Activated CD8-positive, alpha-beta memory T cell treated with anti-CD3 and anti-CD28 coated beads for 36 hours (primary cell): ENCODE measurements around the gene ZNF827. TPM values are rescaled to one million over a fixed set of nuclear protein-coding genes. Genes with fewer than 3 reads are reported as not detected.

Source experiments
- CTCF ChIA-PET: fragments of 350-600 bp; sonication (Branson Sonifier 250); formaldehyde crosslinking; loops from one replicate; lab custom pipeline; 2021; ENCODE audit warnings: antibody characterized with exemption; lab: Charles Lee
- POLR2A ChIA-PET: fragments of 350-600 bp; sonication (Branson Sonifier 250); formaldehyde crosslinking; loops from one replicate; lab custom pipeline; 2021; ENCODE audit warnings: antibody characterized with exemption; lab: Charles Lee
- total RNA-seq, 2 experiments: library from RNA; stranded (reverse); gene quantifications; one replicate each; pipeline ENCODE4 v1.2.3, GENCODE V29; 2021

ZNF827 gene, protein sequence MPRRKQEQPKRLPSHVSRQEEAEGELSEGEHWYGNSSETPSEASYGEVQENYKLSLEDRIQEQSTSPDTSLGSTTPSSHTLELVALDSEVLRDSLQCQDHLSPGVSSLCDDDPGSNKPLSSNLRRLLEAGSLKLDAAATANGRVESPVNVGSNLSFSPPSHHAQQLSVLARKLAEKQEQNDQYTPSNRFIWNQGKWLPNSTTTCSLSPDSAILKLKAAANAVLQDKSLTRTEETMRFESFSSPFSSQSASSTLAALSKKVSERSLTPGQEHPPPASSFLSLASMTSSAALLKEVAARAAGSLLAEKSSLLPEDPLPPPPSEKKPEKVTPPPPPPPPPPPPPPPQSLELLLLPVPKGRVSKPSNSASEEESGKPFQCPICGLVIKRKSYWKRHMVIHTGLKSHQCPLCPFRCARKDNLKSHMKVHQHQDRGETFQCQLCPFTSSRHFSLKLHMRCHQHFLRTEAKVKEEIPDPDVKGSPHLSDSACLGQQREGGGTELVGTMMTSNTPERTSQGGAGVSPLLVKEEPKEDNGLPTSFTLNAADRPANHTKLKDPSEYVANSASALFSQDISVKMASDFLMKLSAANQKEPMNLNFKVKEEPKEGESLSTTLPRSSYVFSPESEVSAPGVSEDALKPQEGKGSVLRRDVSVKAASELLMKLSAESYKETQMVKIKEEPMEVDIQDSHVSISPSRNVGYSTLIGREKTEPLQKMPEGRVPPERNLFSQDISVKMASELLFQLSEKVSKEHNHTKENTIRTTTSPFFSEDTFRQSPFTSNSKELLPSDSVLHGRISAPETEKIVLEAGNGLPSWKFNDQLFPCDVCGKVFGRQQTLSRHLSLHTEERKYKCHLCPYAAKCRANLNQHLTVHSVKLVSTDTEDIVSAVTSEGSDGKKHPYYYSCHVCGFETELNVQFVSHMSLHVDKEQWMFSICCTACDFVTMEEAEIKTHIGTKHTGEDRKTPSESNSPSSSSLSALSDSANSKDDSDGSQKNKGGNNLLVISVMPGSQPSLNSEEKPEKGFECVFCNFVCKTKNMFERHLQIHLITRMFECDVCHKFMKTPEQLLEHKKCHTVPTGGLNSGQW
- total RNA-seq = 10 to 100 TPM; 29.8 to 30.3 TPM

- CTCF ChIA-PET = no interaction called here
- POLR2A ChIA-PET = no interaction called here
Measured at GRCh38 chr4:145938618-145939440, at the start of gene ZNF827. ZNF827 (minus strand) TSS chr4:145938823; CDS start chr4:145938407, 416 bp downstream.

DNA sequence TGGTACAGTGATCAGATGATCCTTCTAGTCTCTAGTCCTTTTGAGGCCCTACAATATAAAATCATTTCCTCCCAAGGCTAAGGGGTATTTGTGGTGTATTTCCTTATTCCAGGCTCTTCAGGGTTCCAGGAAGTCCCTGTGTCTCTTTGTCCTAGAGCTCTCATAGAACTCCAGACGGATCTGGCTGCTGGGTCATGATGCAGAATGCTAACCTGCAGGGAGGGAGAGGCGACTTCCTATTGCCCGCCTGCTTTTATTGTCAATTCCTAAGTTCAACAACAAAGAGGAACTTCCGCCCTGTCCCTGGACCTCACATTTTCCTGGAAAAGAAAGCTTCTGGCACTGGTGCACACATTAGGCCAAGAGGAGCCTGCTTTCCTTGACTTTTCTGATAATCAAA is 45.9 kb upstream of the ZNF827 start:
- CTCF ChIA-PET = no interaction called here
- POLR2A ChIA-PET = no interaction called here

- CTCF ChIA-PET = no interaction called here
- POLR2A ChIA-PET = no interaction called here
Measured at GRCh38 chr4:145982791-145983190, 44.2 kb upstream of the ZNF827 start.

GRCh38 chr4:145979160-145979559 is 40.5 kb upstream of the ZNF827 start:
- CTCF ChIA-PET = no interaction called here
- POLR2A ChIA-PET = no interaction called here

DNA sequence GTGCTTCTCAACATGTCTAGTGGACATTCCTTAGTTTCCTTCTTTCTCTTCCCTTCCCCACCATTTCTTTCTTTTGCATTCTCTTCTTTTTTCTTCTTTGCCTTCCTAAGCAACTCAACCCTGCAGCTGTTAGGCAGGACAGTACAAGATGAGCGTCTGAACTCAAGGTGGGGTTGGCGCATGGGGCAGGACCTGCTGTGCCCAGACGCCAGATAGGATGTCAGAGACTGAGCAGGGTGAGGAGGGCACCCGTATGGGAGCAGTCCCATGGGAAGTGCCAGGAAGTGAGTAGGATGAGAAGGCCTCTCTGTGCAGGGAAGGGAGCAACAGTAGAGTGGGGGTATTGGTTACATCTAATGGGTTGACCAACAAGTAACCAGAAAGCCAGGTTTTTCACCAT is 38.1 kb upstream of the ZNF827 start:
- POLR2A ChIA-PET = no interaction called here
- CTCF ChIA-PET = no interaction called here

GRCh38 chr4:145960012-145960411 is 21.4 kb upstream of the ZNF827 start:
- ChIA-PET POLR2A (no interaction called here), CTCF (interaction anchor here (0.6 kb wide), 1 partner anchor 188 kb away, joined by 4 read pairs; no protein-coding TSS in a partner anchor)

- POLR2A ChIA-PET = no interaction called here
Measured at GRCh38 chr4:145957302-145957701, 18.7 kb upstream of the ZNF827 start.

GRCh38 chr4:145956288-145956890 is 17.8 kb upstream of the ZNF827 start:
- CTCF ChIA-PET = interaction anchor here (1.0 kb wide), 1 partner anchor 35 kb away, joined by 5 read pairs; no protein-coding TSS in a partner anchor
- POLR2A ChIA-PET = no interaction called here

More at GRCh38 chr4:145957302-145957701, 18.7 kb upstream of the ZNF827 start:
- CTCF ChIA-PET = no interaction called here

DNA sequence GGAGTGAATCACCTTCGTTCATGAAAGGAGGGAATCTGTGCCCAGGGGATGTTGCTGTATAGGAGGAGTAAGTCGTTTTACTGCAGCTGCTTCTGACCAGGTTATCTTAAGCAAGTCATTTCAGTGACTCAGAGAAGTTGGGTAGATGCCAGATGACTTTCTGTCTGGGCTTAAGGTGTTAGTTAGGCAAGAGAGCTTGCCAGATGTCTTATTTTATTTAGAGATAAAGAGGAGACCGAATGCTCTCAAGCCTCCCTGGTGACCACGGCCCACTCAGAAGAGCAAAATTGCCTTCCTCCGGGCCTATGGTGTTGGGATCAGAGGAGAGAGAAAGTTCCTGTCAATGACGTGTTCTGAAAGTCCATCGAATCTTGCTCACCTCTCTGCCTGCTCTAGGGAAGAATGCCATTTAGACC is 16.3 kb upstream of the ZNF827 start:
- ChIA-PET POLR2A (no interaction called here), CTCF (no interaction called here)

DNA sequence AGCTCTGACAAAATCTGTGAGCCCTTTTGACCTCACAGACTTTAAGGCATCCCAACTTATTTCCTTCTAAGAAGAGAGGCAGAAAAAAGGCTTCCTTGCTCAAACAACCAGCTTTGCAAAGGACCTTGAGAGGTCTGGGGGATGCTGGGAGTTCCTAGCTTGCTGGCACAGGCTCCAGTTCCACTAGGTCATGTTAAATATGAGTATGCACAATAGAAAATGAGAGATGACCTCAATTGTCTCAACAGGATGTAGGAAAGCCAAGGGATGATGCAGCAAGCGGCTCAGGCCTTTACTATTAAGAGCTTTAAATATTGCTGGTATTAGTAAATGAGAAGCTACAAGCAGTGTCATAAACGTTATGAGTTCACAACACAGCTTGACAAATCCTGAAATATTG is 13.3 kb upstream of the ZNF827 start:
- ChIA-PET CTCF (no interaction called here), POLR2A (no interaction called here)

DNA sequence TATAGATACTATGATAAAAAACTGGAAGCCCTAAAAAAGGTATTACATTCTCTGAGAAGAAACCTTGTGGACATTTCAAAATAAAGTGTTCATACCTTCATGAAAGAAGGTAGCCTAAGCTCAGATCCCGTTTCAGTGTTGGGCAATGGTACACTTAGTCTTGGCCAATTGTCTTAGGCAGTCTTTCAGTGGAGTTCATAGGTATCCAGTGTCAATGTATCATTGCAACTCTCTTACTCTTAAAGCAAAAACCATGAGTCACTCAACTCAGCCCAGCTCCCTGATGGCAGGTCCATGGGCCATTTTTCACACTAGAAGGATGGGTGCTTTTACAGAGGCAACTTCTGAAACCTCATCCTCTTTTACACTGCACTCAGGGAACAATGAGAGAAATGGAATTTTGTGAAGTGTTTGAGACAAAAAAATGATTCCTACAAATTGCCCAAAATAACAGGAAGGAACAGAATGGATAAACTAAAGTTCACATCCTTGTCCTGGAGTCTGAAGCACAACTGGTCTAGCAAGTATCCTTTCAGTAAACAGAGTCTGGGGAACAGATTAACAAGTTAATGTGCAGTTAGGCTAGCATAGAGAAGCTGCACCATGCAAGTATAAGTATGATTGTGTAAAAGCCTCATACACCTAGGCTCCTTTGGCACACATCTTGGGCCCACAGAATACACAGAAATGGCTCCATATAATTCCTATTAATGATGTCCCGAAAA is 7.0 kb upstream of the ZNF827 start:
- POLR2A ChIA-PET = no interaction called here
- CTCF ChIA-PET = no interaction called here

DNA sequence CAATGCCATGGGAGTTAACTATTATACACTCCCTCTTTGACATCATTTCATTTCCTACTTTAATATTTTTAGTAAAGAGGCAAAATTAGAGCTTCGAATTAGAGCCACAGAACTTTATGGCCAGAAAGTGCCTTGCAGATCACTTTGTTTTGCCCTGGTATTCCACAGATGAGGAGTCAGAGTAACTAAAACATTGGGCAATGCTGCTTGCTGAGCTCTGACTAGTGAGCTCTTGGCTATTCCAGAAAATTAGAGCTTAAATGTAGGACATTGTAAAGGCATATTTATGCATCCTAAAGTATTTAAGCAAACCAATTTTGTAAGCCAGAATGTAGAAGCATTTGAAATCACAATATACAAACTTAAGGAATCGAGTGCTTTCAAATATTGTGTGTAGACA is 6.3 kb upstream of the ZNF827 start:
- CTCF ChIA-PET = no interaction called here
- POLR2A ChIA-PET = no interaction called here

- ChIA-PET POLR2A (no interaction called here), CTCF (no interaction called here)
Measured at GRCh38 chr4:145939856-145940255, 1.2 kb upstream of the ZNF827 start.

GRCh38 chr4:145939441-145939750 is 773 bp upstream of the ZNF827 start:
- ChIA-PET CTCF (no interaction called here), POLR2A (no interaction called here)

DNA sequence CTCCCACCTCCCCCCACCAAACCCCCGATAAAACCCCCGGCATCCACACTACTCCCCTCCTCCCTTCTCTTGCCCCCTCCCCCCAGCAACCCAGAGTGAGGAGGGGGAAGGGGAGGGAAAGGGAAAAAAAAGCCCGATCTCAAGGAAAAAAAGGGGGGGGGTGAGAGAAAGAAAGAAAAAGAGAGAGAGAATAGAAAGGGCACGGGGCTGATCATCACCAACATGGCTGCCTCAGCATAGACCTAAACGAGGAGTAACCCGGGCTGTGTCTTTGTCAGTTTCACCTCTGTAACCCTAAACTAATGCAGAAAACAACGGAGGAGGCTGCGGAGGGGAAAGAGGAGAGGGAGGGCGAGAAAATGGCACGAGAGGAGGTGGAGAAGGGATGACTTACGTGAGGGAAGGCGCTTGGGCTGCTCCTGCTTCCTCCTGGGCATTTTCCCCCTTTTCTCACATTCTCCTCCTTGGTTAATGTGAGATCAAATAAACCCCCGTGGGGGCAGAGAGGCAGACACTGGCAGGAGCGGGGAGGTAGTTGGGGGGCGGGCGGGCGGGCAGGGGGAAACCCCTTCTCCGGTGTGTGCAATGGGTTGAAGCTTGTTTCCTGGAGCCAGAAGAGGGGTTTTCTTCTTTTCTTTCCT is 532 bp downstream of the ZNF827 start:
- ChIA-PET CTCF (no interaction called here), POLR2A (no interaction called here)

DNA sequence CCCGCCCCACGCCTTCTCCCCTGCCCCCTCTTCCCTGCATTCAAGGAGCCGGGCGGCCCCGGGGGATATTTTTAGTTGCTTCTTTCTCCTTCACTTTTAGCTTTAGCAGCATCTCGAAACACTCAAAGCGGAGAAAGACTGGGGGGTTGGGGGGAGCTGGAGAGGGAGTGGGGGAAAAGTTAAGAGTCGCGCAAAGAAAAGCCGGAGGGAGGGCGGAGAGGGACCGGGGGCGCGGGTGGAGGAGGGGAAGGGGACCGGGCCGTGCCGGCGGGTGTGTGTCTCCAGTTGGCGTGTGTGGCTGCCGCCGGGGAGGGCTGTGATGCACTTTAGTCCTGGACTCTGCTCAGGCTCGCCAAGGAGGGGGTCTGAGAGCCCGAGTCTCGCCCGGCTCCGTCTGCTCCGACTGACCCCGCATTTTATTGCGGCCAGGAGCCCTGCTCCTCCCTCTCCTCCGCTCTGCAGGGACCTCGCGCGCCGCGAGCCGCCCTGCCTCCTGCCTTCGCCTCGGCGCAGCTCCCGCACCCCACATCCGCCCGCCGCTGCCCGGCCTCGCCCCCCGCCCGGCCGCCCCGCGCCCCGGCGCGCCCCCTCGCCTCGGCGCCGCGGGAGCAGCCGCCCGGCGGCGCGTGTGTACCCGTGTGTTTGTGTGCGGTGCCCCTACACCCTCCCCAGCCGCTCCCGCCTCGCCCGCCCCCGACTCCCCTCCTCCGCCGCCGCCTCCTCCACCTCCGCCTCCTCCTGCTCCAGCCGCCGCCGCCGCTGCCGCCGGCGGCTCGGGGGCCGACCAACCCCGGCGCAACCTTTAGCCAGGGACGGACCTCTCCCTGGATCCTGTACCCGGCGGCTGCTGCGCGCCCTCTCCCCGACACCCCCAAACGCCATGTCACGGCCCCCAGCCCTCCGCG is 1.4 kb downstream of the ZNF827 start:
- CTCF ChIA-PET = no interaction called here
- POLR2A ChIA-PET = interaction anchor here (0.7 to 2.0 kb wide), 4 partner anchors 80 to 760 kb away, joined by 3 to 6 read pairs (median 5); partner anchors contain the start of gene MMAA
